Stimulated activated CD4-positive, alpha-beta T cell treated with anti-CD3 and anti-CD28 coated beads, Interleukin-1b, Interleukin-23, amount 100 ng/mL, for 48 hours (primary cell): ENCODE data around the gene SHROOM2.

Experiments
- DNase-seq: peaks from one replicate; pipeline ENCODE4 v3.0.0-alpha.2; 2020

SHROOM2 gene

DNA sequence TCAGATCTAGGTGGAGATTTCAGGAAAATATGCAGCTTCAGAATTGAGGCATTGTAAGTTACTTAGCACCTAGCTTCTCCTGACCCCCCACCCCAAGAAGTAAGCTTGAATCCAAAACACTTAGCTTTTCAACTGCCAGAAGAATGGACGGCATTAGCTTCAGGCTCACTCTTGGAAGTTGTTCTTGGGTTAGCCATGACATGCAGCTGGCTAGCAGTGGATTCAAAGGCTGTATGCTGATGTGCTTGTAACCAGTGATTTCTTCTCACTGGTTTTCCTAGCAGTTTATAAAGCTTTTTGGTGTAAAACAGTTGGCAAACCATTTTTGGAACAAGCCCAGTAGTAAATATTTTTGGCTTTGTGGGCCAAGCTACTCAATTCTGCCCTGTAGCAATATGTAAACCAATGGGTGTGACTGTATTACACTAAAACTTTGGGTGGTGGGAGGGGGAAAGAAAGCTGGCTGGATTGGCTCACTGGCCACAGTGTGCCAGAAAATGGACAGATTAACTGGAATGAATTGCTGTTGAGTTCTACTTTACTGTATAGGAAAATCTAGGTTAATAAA lies 85.6 kb downstream of the SHROOM2 start:
- no peak for DNase-seq

GRCh38 chrX:9873360-9873759 lies 87.1 kb downstream of the SHROOM2 start:
- no peak for DNase-seq

GRCh38 chrX:9873952-9874351 lies 87.7 kb downstream of the SHROOM2 start:
- peak; percentile 45 for DNase-seq

DNA sequence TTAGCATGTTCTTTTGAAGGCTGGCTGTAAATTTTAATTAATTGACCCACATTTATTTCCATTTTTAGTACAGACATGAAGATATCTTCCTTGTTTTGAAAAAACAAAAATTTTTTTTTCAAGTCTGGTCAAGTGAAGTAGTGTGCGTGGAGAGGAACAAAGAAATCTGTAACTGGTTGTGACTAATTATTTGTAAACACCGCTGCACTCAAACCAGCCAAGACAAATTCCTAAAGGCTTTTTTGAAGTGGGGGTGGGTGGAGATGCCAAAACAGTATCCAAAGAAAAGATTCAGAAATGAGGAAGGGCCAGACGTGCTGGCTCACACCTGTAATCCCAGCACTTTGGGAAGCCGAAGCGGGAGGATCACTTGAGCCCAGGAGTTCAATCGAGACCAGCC lies 88.3 kb downstream of the SHROOM2 start:
- DNase-seq, result no peak

- DNase-seq, result no peak
Measured at GRCh38 chrX:9875801-9876200, 89.6 kb downstream of the SHROOM2 start.

DNA sequence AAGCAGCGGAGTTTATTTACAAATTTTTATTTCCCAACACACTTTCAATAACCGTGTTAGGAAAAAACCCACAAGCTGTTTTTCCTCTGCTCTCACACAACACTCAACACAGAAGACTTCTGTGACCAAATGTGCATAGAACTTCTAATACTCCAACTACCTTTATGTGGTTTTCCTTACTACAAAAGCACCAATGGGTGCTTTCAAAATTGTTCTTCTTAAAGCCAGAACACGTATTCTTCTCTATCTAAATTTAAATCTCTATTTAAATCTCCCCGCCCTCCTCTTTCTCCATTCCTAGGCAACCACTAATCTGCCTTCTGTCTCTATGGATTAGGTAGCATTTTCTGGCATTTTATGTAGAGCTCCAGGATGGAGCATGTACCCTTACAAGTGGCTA lies 90.0 kb downstream of the SHROOM2 start:
- no peak for DNase-seq

- no peak for DNase-seq
Measured at GRCh38 chrX:9878146-9878820, 92.1 kb downstream of the SHROOM2 start.

DNA sequence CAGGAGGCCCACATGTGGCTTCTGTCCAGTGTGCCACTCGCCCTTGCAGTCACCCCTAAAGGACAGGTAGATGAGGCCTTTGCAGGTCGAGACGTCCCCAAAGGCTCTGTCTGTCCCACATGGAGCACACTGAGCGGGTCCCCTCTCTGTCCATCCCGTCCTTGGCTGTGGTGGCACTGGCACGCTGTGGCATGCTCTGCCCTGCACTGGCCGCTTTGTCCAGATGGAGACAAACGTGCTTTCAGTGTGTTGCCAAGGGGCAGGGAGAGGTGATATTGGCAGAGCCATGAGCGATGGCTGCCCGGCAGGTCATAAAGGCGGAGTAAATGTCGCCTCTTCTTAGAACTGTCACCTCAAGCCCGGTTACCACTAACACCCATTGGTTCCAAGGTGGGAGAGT lies 94.0 kb downstream of the SHROOM2 start:
- DNase-seq, result no peak

GRCh38 chrX:9880870-9881269 lies 94.6 kb downstream of the SHROOM2 start:
- no peak for DNase-seq

DNA sequence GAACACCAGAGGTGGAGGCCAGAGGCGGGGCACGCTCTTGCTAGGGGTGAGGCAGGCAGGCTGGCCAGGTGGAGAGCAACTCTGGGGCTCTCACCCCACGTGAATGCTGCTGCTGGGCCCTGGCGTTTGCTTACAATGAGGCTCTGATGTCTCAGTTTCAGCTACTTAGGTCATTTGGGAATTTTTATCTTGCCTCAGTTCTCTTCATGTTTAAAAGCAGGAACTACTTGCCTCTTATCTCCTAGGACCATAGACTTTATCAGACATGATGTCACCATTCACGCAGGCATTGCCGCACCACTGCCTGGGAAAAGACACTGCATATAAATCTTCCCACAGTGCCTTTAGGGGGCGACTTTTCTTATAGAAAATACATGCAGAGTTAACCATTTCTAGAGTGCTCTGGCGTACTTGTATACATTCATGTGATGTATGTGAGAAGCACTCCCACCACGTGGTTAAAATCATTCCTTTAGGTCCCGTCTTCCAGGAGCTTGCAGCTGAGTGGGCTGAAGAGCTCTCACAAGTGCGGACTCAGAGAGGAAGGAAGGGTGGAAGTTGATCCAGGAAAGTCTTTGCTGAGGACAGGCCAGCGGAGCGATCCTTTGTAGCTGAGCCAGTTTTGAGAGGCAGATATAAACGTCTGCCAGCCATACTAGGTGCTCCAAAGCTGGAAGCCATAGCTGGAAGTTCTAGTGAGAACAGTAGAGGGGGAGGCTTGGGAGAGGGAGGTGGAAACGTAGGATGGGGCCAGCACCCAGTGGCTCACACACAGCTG lies 96.6 kb downstream of the SHROOM2 start:
- no peak for DNase-seq

DNA sequence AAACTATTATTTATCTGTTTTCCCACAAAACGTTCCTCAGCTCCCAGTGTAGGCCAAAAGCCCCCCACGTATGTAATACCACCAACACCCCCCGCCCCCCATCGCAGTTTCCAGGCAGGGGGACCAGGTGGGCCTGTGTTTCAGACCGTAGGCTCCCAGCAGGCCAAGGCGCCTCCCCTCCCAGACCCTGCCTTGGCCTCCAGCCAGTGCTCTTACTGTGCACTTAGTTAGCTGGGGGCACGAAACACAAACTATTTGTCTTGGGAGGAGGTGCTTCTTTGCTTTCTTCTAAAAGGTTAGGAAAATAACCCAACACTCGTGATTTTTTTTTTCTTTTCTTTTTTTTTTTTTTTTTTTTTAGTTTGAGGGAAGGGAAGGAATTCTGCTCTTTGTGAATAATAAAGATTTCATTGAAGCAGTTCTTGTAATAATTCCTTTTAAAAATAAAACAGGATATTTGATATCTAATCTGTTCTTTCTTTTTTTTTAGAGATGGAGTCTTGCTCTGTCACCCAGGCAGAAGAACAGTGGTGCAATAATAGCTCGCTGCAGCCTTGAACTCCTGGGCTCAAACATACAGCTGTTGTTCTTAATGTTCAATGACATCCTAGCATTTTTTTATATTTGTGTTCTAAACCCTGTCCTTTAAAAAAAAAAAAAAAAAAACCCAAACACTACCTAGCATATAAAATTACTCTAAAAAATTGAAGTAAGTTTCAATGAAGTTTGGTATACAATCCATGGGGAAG lies 98.0 kb downstream of the SHROOM2 start:
- no peak for DNase-seq

- DNase-seq, result peak; percentile 40
Measured at GRCh38 chrX:9885150-9885549, 98.9 kb downstream of the SHROOM2 start.

GRCh38 chrX:9887659-9888297 lies 101.5 kb downstream of the SHROOM2 start:
- DNase-seq, result no peak

DNA sequence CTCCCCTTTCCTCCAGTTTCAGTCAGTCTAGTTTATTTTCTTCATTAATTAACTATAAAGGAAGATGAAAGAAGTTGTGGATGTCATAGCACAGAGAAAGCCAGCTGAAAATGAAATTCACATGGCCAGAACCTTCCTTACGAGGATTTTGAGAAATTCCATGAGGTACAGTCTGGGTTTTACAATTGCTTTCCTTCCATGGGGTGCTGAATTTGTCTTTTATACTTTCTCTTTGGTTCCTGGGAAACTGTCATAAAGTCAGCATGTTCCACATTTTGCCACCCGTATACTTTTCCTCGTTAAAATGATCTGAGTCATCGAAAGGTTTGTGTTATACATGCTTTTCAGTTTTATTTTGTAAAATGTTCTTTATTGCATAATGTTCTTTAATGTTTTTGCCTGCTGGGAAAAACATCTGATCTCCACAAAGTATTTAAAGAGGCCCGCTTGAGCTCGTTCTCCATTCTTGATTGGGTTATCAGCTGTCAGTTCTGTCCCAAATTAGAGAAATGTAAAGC lies 102.8 kb downstream of the SHROOM2 start:
- DNase-seq, result no peak

DNA sequence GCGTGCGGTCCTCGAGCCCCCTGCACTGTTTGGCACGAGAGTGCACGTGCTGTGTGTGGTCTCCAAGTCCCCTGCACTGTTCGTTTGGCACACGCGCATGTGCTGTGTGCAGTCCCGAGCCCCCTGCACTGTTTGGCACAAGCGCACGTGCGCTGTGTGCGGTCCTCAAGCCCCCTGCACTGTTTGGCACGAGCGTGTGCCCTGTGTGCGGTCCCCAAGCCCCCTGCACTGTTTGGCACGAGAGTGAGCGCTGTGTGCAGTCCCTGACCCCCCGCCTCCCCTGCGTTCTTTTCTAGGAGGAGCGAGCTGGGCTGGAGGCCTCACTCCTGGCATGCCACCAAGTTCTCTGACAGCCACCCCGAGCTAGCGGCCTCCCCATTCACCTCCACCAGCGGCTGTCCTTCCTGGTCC lies 104.5 kb downstream of the SHROOM2 start:
- no peak for DNase-seq

- DNase-seq, result no peak
Measured at GRCh38 chrX:9895225-9895912, 109.1 kb downstream of the SHROOM2 start.

- no peak for DNase-seq
Measured at GRCh38 chrX:9897761-9898161, 111.5 kb downstream of the SHROOM2 start.

GRCh38 chrX:9899640-9900111 lies 113.4 kb downstream of the SHROOM2 start:
- DNase-seq, result peak; percentile 2

GRCh38 chrX:9902656-9903055 lies 116.4 kb downstream of the SHROOM2 start:
- no peak for DNase-seq

DNA sequence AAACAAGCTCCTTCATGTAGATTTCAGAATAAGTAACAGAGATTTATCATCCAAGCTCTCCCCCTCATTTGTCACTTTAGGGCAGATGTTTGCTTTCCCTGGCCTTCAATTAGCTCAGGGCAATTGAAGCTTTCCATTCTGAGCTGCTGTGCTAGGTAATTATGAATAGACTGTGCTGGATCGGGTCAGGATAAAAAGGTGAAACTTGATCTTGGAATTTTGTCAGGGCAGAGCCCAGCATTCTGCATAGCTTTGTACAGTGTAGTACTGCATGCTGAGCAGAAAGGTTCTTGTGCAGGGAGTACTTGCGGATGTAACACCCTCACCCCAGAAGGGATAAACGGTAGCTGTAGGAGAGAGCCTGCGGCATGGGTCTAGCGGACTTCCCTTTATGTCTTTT lies 116.9 kb downstream of the SHROOM2 start:
- no peak for DNase-seq

GRCh38 chrX:9905288-9905687 lies 119.1 kb downstream of the SHROOM2 start:
- no peak for DNase-seq

DNA sequence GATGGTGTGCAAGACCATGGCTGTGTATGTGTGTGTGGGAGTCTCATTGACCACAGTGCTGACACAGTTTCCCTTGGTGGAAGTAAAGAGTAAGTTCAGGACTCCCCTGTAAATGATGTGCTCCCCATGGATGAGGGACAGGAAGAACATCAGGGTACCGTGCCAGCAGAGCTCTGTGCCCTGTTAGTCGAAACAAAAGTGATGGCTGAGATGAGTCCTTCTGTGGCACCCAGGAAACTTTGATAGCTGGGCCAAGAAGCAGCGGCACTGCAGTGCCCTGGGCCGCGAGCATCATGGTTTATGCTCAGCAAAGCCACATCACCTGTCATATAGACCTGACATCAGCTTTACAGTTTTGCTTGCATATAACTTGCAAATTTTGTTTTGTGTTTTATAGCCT lies 119.5 kb downstream of the SHROOM2 start:
- DNase-seq, result no peak
